Measurements from ENCODE around the gene PARD3B. TPM values are rescaled to one million over a fixed set of nuclear protein-coding genes. Genes with fewer than 3 reads are reported as not detected.

PARD3B gene
- total and polyA plus RNA-seq, 5 donors from 2014 or later, result 0.03 to 0.68 (median 0.08) TPM; not detected in 1

DNA sequence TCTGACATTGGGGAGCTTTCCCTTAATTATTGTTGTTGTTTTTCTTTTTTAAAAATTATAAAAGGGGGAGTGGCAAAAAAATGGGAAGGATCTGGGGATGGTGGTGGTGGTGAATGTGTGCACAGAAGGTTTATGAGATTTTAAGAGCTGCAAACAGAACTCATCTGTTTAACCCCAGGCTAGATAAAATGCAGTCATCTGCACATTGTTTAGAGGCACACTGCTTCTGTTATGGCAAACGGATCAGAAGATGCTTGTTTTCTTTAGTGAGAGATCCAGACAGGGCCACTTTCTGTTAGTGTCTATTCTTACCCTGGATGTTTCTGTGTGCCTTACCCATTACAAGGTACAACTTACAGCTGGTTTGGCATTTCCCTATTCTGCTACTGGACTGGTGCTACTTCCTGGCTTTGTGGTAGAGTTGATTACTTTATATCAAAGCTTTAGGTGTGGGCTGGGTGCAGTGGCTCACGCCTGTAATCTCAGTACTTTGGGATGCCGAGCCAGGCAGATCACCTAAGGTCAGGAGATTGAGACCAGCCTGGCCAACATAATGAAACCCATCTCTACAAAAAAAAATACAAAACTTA, 1068.8 kb downstream of the PARD3B start:
- Mint-ChIP-seq H3K27ac (no peak overlapping the region), H3K4me3 (no peak overlapping the region), H3K36me3 (no peaks in the 10 kb centered on the region), H3K9me3 (peaks cover 0 to 2% (median 0%) of the 10 kb centered on the region in 7 donors), H3K4me1 (peaks cover 0 to 3% (median 1%) of the 10 kb centered on the region in 4 donors), H3K27me3 (peaks cover 14% of the 10 kb centered on the region)
- Histone ChIP-seq H3K36me3 (ENCODE audit: control insufficient read depth, insufficient read depth, low read length) (no peaks in the 10 kb centered on the region), H3K9me3 (ENCODE audit: control insufficient read depth in 2 of 2, low read length in 2 of 2) (no peaks in the 10 kb centered on the region), H3K27me3 (ENCODE audit: control insufficient read depth, insufficient read depth, low read length) (peaks cover 6% of the 10 kb centered on the region), H3K4me3 (ENCODE audit: low read depth, low read length) (no peak overlapping the region), H3K4me1 (ENCODE audit: control insufficient read depth, insufficient read depth, low read length, poor library complexity, severe bottlenecking) (no peaks in the 10 kb centered on the region), H3K27ac (ENCODE audit: insufficient read depth, low read length, poor library complexity, severe bottlenecking) (no peak overlapping the region)
- ATAC-seq (ENCODE audit: low read depth in 2 of 2), result no peak
- no peak for DNase-seq

- no peak for ATAC-seq (ENCODE audit: low read depth in 2 of 2)
Observed at GRCh38 chr2:205614965-205615364, 1069.7 kb downstream of the PARD3B start.

DNA sequence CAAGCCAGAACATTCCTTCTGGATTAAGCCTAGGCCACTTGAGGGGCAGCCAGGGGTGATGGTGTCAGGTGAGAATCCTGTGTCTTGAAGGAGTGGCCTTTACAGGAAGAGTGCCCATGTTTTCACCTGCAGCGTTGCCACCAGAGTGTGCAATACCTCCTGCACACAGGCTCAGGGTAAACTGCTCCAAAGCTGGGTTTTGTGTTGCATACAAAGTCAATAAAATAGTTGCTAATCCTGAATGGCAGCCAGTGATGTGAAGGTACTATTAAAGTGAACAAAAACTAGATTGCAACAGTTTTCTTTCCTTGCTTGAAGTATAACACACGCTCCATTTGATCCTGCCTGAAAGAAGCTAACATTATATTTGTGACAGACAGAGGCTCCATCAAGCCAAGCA, 1072.6 kb downstream of the PARD3B start:
- Histone ChIP-seq H3K27ac (ENCODE audit: insufficient read depth, low read length, poor library complexity, severe bottlenecking) (no peak overlapping the region), H3K27me3 (ENCODE audit: control insufficient read depth, insufficient read depth, low read length) (no peaks in the 10 kb centered on the region), H3K4me1 (ENCODE audit: control insufficient read depth, insufficient read depth, low read length, poor library complexity, severe bottlenecking) (no peaks in the 10 kb centered on the region), H3K36me3 (ENCODE audit: control insufficient read depth, insufficient read depth, low read length) (no peaks in the 10 kb centered on the region), H3K9me3 (ENCODE audit: control insufficient read depth in 2 of 2, low read length in 2 of 2) (no peaks in the 10 kb centered on the region), H3K4me3 (ENCODE audit: low read depth, low read length) (no peak overlapping the region)
- no peak for ATAC-seq (ENCODE audit: low read depth in 2 of 2)
- H3K4me1 Mint-ChIP-seq, result peaks cover 0 to 3% (median 1%) of the 10 kb centered on the region in 4 donors
- no peaks in the 10 kb centered on the region for H3K36me3 Mint-ChIP-seq
- DNase-seq, result no peak
- H3K9me3 Mint-ChIP-seq, result no peaks in the 10 kb centered on the region
- H3K27ac Mint-ChIP-seq, result no peak overlapping the region
- H3K27me3 Mint-ChIP-seq, result peaks cover 6% of the 10 kb centered on the region
- no peak overlapping the region for H3K4me3 Mint-ChIP-seq

More at GRCh38 chr2:205614965-205615364, 1069.7 kb downstream of the PARD3B start:
- peaks cover 4% of the 10 kb centered on the region for H3K27me3 ChIP-seq (ENCODE audit: control insufficient read depth, insufficient read depth, low read length)
- no peak overlapping the region for H3K27ac ChIP-seq (ENCODE audit: insufficient read depth, low read length, poor library complexity, severe bottlenecking)
- H3K9me3 ChIP-seq (ENCODE audit: control insufficient read depth in 2 of 2, low read length in 2 of 2), result no peaks in the 10 kb centered on the region
- Mint-ChIP-seq H3K4me3 (no peak overlapping the region), H3K36me3 (no peaks in the 10 kb centered on the region), H3K9me3 (peaks cover 0 to 2% (median 0%) of the 10 kb centered on the region in 7 donors), H3K27me3 (peaks cover 10% of the 10 kb centered on the region), H3K4me1 (peaks cover 0 to 3% (median 1%) of the 10 kb centered on the region in 4 donors), H3K27ac (no peak overlapping the region)
- H3K4me1 ChIP-seq (ENCODE audit: control insufficient read depth, insufficient read depth, low read length, poor library complexity, severe bottlenecking), result no peaks in the 10 kb centered on the region
- no peak overlapping the region for H3K4me3 ChIP-seq (ENCODE audit: low read depth, low read length)
- no peaks in the 10 kb centered on the region for H3K36me3 ChIP-seq (ENCODE audit: control insufficient read depth, insufficient read depth, low read length)
- DNase-seq, result no peak

- no peak overlapping the region for H3K4me3 Mint-ChIP-seq
- Histone ChIP-seq H3K36me3 (ENCODE audit: control insufficient read depth, insufficient read depth, low read length) (no peaks in the 10 kb centered on the region), H3K4me1 (ENCODE audit: control insufficient read depth, insufficient read depth, low read length, poor library complexity, severe bottlenecking) (no peaks in the 10 kb centered on the region), H3K4me3 (ENCODE audit: low read depth, low read length) (no peak overlapping the region), H3K27ac (ENCODE audit: insufficient read depth, low read length, poor library complexity, severe bottlenecking) (no peak overlapping the region), H3K27me3 (ENCODE audit: control insufficient read depth, insufficient read depth, low read length) (no peaks in the 10 kb centered on the region), H3K9me3 (ENCODE audit: control insufficient read depth in 2 of 2, low read length in 2 of 2) (no peaks in the 10 kb centered on the region)
- no peaks in the 10 kb centered on the region for H3K36me3 Mint-ChIP-seq
- ATAC-seq (ENCODE audit: low read depth in 2 of 2) (no peak), DNase-seq (peak in 1 of 3 donors; percentile 4)
- H3K27me3 Mint-ChIP-seq, result peaks cover 6% of the 10 kb centered on the region
- H3K9me3 Mint-ChIP-seq, result no peaks in the 10 kb centered on the region
- no peaks in the 10 kb centered on the region for H3K4me1 Mint-ChIP-seq
- H3K27ac Mint-ChIP-seq, result no peak overlapping the region
Observed at GRCh38 chr2:205619600-205619999, 1074.3 kb downstream of the PARD3B start.

GRCh38 chr2:205627085-205627484, 1081.8 kb downstream of the PARD3B start:
- Mint-ChIP-seq H3K4me1 (no peaks in the 10 kb centered on the region), H3K27me3 (peaks cover 10% of the 10 kb centered on the region), H3K27ac (no peak overlapping the region), H3K4me3 (no peak overlapping the region), H3K36me3 (no peaks in the 10 kb centered on the region), H3K9me3 (peaks cover 0 to 2% (median 0%) of the 10 kb centered on the region in 7 donors)
- H3K9me3 ChIP-seq (ENCODE audit: control insufficient read depth in 2 of 2, low read length in 2 of 2), result no peaks in the 10 kb centered on the region
- H3K36me3 ChIP-seq (ENCODE audit: control insufficient read depth, insufficient read depth, low read length), result no peaks in the 10 kb centered on the region
- H3K27ac ChIP-seq (ENCODE audit: insufficient read depth, low read length, poor library complexity, severe bottlenecking), result no peak overlapping the region
- no peak overlapping the region for H3K4me3 ChIP-seq (ENCODE audit: low read depth, low read length)
- no peak for ATAC-seq (ENCODE audit: low read depth in 2 of 2)
- no peaks in the 10 kb centered on the region for H3K27me3 ChIP-seq (ENCODE audit: control insufficient read depth, insufficient read depth, low read length)
- no peaks in the 10 kb centered on the region for H3K4me1 ChIP-seq (ENCODE audit: control insufficient read depth, insufficient read depth, low read length, poor library complexity, severe bottlenecking)
- no peak for DNase-seq

DNA sequence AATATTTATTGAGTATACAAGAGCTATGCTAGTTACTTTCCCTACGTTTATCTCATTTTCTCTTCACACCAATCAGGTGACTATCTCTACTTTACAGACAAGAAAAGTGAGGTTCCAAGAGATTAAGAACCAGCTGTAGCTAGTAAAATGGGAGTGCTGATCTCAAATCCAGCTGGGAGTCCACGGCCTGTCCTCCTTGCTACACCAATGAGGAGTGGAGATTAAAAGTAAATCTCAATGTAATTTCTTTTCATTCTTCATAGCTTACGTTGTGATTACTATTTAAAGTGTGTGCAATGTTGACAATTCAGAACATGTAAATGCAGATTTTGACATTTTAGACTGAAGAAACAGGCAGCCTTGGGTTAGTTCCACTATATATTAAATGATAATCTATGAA, 1083.1 kb downstream of the PARD3B start:
- H3K36me3 ChIP-seq (ENCODE audit: control insufficient read depth, insufficient read depth, low read length), result no peaks in the 10 kb centered on the region
- Mint-ChIP-seq H3K4me3 (no peak overlapping the region), H3K9me3 (peaks cover 0 to 2% (median 0%) of the 10 kb centered on the region in 7 donors), H3K36me3 (no peaks in the 10 kb centered on the region), H3K4me1 (no peaks in the 10 kb centered on the region), H3K27me3 (peaks cover 10% of the 10 kb centered on the region), H3K27ac (no peak overlapping the region)
- ATAC-seq (ENCODE audit: low read depth in 2 of 2), result no peak
- H3K4me3 ChIP-seq (ENCODE audit: low read depth, low read length), result no peak overlapping the region
- H3K27ac ChIP-seq (ENCODE audit: insufficient read depth, low read length, poor library complexity, severe bottlenecking), result no peak overlapping the region
- no peaks in the 10 kb centered on the region for H3K9me3 ChIP-seq (ENCODE audit: control insufficient read depth in 2 of 2, low read length in 2 of 2)
- no peaks in the 10 kb centered on the region for H3K27me3 ChIP-seq (ENCODE audit: control insufficient read depth, insufficient read depth, low read length)
- H3K4me1 ChIP-seq (ENCODE audit: control insufficient read depth, insufficient read depth, low read length, poor library complexity, severe bottlenecking), result no peaks in the 10 kb centered on the region
- no peak for DNase-seq

DNA sequence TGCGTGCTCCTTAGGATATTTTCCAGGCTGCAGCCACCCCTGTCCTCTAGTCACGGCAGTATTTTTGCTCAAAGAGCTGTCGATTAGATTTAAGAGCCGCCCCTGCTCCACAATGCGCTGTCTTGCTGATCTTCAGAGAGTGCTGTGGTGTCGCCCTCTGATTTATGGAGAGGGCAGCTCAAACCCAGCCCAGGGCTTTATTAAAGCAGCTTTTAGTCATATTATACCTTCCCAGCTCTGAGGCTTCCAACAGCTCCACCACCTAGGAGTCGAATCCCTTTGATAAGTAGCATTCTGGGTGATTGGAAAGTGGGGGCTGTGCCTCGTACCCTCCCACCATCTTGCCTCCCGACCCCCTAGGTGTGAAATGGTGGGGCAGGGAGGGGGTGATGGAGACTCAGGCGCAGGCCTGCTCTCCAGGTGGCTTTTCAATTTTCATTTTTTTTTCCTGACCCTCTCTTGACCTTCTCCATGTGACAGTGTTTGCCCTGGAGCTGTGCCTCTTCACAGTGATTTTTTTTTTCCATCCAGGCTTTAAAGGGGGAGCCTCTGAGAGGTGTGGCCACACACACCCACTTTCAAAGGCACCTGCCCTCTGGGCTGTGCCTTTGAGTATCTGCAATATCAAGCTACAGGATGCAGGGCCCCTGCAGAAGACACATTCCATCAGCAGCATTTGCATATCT, 1084.0 kb downstream of the PARD3B start:
- ATAC-seq (ENCODE audit: low read depth in 2 of 2) (no peak), DNase-seq (no peak)
- peaks cover 0 to 2% (median 0%) of the 10 kb centered on the region in 7 donors for H3K9me3 Mint-ChIP-seq

GRCh38 chr2:205633994-205634393, 1088.7 kb downstream of the PARD3B start:
- Mint-ChIP-seq H3K4me1 (no peaks in the 10 kb centered on the region), H3K27ac (no peak overlapping the region), H3K9me3 (no peaks in the 10 kb centered on the region), H3K4me3 (no peak overlapping the region), H3K36me3 (no peaks in the 10 kb centered on the region), H3K27me3 (peaks cover 5% of the 10 kb centered on the region)
- Histone ChIP-seq H3K36me3 (ENCODE audit: control insufficient read depth, insufficient read depth, low read length) (no peaks in the 10 kb centered on the region), H3K27ac (ENCODE audit: insufficient read depth, low read length, poor library complexity, severe bottlenecking) (no peak overlapping the region), H3K9me3 (ENCODE audit: control insufficient read depth in 2 of 2, low read length in 2 of 2) (no peaks in the 10 kb centered on the region), H3K27me3 (ENCODE audit: control insufficient read depth, insufficient read depth, low read length) (no peaks in the 10 kb centered on the region), H3K4me1 (ENCODE audit: control insufficient read depth, insufficient read depth, low read length, poor library complexity, severe bottlenecking) (no peaks in the 10 kb centered on the region), H3K4me3 (ENCODE audit: low read depth, low read length) (no peak overlapping the region)
- DNase-seq (no peak), ATAC-seq (ENCODE audit: low read depth in 2 of 2) (no peak)

More for the DNA sequence above, 1084.0 kb downstream of the PARD3B start:
- Histone ChIP-seq H3K36me3 (ENCODE audit: control insufficient read depth, insufficient read depth, low read length) (no peaks in the 10 kb centered on the region), H3K27me3 (ENCODE audit: control insufficient read depth, insufficient read depth, low read length) (no peaks in the 10 kb centered on the region), H3K4me1 (ENCODE audit: control insufficient read depth, insufficient read depth, low read length, poor library complexity, severe bottlenecking) (no peaks in the 10 kb centered on the region), H3K9me3 (ENCODE audit: control insufficient read depth in 2 of 2, low read length in 2 of 2) (no peaks in the 10 kb centered on the region), H3K4me3 (ENCODE audit: low read depth, low read length) (no peak overlapping the region), H3K27ac (ENCODE audit: insufficient read depth, low read length, poor library complexity, severe bottlenecking) (no peak overlapping the region)
- no peaks in the 10 kb centered on the region for H3K36me3 Mint-ChIP-seq
- peaks cover 10% of the 10 kb centered on the region for H3K27me3 Mint-ChIP-seq
- no peaks in the 10 kb centered on the region for H3K4me1 Mint-ChIP-seq
- H3K4me3 Mint-ChIP-seq, result no peak overlapping the region
- peak overlapping the region in 1 of 3 donors; percentile 55 for H3K27ac Mint-ChIP-seq

Data from CD4-positive, CD25-positive, alpha-beta regulatory T cell (primary cell).